SW 1271 (cell line): ENCODE measurements around the gene IGFBP2.

Source experiments
- DNase-seq, 2 experiments: peaks; one replicate each; lab custom pipeline; 2025; lab: John Stamatoyannopoulos, UW

IGFBP2 gene

DNA sequence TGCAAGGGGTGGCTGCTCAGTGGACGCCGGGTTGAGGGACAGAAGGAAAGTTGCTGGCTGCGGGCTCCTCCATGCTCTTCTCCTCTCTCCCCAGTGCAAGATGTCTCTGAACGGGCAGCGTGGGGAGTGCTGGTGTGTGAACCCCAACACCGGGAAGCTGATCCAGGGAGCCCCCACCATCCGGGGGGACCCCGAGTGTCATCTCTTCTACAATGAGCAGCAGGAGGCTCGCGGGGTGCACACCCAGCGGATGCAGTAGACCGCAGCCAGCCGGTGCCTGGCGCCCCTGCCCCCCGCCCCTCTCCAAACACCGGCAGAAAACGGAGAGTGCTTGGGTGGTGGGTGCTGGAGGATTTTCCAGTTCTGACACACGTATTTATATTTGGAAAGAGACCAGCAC, 30.6 kb downstream of the IGFBP2 start:
- DNase-seq: no peak

DNA sequence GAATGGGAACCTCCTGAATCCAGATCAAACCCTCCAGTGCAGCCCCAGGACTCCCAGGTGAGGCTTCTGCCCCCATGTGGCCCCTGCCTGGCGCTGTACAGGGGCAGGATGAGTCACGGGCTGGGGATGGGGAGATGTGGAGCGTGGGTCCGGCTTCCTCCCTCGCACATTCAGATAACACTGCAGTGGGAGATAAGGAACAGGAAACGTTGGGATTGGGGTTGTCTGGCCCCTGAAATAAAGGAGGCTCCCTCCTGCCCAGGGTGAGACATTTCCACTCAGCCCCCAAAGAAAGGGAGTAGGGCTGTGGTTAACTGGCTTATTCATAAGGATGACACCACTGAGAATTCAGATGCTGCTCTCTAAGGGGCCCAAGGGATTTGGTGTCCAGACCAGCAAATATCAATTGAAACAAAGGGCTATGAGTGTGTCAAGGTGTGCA, 31.4 kb downstream of the IGFBP2 start:
- no peak for DNase-seq

DNA sequence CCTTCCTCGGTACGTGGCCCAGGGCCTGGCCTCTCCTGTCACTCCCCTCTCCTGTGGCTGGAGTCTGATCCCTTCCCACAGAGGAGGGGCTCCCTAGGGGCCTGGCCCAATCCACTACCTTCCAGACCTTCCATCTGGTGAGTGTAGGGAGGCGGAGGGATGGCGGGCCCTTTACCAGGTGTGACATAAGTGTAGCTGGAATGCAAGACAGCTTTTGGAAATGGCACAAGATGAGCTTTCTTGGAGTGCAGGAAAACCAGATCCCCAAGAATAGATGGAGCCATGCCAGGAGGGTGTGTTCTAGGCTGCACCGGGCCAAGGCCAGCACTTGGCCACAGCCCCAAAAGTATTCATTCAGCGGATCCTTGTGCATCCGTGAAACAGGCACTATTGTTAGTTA, 32.0 kb downstream of the IGFBP2 start:
- DNase-seq: no peak

DNA sequence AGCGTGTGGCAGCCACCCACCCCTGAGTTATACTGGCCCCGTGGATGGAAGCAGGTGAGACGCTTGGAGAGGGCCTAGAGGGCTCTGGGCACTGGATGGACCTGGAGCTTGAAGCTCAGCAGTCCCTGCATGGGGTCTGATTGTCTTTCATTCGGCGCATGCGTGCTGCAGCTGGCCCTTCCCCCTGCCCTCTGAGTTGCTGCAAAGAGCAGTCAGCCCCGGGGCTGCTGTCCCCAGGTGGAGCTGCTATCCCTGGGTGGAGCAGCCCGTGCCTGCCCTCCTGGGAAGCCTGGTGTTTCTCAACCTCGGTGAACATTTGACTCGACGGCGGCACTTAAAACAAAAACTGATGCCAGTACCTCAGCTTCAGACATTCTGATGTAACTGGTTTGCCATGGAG, 32.5 kb downstream of the IGFBP2 start:
- no peak for DNase-seq

DNA sequence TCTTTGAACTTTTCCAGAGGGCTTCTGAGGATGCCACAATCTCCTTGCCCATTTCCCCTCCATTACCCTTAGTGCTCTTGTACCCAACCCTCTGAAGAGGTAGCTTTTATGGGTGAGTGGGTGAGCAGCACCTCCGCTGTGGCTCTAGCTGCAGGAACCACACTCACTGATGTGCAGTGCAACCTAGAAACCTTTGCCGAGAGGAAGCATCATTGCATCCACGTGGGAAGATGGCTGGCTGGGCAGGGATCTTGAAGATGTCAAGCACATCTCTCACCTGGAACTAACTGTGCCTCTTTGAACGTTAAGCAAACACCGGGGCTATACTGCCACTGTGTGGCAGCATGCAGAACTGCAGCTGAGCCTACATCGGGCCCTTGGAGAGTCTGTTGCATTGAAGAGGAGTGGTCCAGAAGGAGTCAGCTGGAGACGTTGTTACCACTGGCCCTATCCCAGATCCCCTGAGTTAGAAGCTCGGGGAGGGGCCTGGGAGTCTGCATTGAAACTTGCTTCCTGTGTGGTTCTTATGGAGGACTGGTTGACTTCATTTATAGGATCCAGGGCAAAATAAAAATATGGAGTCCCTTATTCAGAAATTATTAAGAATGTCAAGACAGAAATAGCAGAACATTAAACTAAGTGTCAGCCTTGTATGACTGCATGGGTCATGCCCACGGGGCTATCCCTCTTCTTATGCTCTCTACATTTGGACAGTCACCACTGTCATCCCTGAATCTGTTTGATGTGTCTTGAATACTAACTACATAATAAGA, 33.4 kb downstream of the IGFBP2 start:
- peak; percentile 36 to 49 for DNase-seq

DNA sequence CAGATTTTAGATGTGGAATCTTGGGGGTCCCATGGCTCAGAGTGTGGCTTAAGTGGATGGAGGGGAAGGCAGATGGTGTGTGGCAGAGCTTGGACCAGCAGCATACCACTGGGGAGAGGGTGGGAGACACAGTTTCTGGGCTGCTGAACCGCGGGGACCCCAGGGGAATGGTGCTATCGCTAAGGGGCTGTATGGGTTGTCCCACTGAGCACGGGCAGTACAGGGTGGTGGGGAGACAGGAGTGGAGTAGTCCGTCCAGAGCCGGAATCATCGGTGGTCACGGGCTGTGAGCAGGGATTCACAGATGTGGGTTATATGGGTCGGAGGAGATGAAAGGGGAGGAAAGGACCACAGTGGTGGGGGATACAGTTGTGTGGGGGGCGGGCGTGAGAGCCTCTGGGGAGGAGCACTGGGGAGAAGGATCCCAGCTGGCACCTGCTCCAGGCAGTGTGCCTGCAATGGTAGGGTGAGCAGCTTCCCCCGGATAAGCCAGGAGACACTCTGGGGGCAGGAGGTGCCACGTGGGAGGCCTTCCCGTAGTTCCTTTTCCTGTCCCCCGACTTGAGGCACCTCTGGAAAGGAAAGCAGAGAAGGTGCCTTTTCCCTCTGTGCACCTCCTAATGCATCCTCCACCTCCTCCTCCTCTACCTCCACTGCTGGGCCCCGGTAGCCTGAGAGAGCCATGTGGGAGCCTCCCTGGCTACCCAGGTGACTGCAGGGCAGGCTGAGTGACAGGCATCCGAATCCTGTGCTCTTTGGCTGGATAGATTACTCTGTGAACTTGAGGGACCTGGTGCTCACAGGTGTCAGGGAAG, 37.3 kb downstream of the IGFBP2 start:
- no peak for DNase-seq

DNA sequence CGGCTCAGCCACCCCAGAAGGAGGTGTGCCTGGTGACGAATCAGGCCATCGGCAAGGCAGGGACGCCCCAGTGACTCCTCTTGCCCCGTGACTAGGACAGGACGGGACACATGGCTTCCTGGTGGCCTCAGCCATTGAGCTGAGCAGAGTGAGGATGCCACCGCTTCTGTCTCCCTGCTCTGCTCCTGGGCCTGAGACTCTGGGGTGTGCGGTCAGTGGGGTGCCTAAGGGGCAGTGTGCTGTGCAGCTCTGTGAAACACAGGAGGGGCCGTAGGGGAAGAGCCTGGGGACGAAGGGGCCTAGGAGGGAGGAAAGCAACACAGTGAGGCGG, 37.8 kb downstream of the IGFBP2 start:
- no peak for DNase-seq

DNA sequence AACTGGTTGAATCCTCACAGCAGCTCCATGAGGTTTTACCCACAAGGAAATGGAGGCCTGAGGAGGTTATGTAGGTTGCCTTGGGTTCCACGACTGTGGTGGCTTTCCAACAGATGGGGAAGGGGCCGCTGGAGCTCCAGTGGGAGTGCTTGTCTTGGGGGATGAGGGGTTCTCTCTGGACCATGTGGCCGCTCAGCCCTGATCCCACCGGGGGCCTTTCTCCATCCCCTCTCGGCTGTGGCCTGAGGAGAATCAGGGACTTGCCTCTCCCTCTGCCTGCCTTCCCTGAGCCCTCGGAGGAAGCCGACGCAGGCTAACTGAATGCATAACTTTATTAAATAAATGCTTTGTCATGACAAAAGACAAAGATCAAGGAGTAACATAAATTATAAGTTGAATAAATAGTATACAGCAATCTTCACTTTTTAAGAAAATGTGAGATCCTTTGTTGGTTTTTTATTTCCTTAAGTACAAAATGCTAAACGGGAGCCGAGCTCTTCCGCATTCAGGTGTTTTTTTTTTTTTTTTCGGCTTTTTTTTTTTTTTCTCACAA, 38.6 kb downstream of the IGFBP2 start:
- DNase-seq: no peak

DNA sequence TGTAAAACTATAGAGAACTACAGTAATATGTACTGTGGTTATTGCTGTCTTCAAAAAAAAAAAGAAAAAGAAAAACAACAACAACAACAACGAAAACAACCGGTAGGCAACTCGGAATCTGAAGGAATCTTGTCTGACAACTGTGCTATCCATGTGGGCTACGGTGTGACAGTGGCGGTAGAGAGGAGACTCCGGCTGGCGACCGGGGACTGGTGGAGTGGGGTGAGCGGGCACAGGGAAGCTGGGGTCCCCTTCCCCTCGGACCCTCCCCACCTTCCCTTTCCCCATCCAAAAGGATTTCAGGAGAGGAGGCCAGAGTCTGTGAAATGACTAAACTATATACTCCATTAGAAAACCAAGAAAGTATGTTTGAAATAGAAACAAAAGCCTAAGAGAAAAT, 39.2 kb downstream of the IGFBP2 start:
- no peak for DNase-seq

DNA sequence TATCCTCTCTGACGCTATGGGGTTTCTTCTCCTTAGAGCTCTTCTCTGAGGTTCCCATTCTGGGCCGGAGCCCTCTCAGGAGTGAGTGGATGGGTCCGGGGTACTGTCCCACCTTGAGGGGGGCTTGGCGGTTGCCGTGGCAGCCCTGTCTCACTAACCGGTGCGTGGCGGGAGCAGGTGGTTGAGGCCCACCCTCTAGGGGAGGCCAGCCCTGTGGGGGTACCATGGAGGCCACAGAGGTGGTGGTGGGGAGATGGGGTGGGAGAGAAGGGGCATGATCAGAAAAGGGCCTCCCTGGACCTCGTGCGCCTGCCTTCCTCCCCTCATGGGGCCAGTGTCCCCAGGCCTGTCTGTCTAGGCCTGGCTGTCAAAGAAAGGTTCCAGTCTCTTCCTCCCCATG, 39.8 kb downstream of the IGFBP2 start:
- no peak for DNase-seq

DNA sequence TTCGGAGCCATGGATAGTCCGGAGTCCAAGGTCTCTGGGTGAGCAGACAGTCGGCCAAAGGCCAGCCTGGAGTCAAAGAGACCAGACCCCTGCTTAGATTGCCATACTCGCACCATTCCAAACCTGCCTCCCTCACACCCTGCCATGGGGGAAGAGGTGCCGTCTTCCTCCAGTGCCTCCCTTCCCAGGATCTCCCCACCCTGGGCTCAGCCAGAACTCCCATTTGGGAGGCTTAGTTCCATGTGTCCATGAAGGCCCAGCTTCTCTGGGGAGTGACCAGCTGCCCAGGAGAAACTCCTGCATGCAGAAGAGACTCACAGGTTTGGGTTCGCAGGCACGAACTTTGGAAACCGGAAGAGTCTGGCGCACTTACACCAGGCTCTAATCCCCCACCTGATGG, 40.4 kb downstream of the IGFBP2 start:
- DNase-seq: no peak

DNA sequence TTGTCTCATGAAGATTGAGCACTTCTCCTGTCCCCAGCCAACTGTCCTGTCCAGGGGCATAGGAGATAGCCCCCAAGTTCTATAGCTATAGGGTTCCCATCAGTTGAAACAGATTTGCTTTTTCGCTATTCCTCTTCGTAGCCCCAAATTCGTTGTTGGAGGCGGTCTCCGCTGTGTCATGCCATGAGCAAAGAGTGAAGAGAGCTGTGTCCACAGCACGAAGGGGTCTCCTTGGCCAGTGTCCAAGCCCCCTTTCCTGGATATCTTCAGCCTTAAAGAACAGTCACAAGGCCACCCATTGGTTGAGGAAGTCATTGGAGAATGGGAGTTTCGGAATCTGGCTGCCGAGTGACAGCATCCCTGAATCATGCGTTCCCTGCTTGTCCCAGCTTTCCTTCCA, 41.2 kb downstream of the IGFBP2 start:
- DNase-seq: no peak

DNA sequence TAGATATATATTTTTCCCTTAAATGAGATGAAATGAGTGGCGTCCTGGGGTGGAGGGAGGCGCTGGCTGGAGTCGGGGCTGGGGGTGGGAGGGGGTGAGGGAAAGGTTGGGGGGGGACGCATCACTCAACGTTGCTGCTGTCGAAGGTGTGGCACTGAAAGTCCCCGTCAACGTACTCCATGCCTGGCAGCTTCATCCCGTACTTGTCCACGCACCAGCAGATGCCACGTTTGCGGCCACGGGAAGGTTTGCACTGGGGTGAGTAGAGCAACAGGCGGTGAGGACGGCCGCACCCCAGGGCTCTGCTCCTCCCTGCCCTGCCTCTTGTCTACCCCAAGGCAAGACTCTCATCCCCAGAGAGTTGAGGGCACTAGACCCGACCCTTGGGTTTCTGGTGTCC, 43.4 kb downstream of the IGFBP2 start:
- no peak for DNase-seq

DNA sequence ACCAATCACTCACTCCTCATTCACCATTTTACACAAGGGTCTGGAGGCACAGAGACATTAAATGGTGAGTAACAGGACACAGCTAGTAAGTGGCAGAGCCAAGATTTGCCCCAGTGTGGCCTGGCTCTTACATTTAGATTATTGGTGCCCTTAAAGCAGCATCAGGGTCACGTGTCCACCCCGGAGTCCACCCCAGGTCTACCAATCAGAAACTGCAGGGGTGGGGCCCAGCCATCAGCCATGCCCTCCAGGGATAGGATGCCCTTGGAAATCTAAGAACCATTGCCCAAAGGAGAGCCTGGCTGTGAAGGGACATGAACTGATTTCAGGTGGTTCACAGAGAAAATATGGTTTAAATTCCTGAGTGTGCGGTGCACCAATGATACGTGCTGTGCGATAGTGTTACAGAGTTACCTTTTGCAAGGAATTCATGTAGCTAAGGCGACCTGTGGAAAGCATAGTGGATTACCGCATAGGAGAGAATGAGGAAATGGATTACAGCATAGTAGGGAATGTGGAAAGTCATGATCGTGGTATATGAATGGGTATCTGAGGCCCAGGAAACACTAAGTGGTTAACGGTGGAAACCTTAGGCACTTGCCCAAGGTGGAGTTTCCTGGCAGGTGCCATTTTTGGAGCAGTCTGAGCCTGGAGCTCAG, 44.3 kb downstream of the IGFBP2 start:
- DNase-seq: no peak

DNA sequence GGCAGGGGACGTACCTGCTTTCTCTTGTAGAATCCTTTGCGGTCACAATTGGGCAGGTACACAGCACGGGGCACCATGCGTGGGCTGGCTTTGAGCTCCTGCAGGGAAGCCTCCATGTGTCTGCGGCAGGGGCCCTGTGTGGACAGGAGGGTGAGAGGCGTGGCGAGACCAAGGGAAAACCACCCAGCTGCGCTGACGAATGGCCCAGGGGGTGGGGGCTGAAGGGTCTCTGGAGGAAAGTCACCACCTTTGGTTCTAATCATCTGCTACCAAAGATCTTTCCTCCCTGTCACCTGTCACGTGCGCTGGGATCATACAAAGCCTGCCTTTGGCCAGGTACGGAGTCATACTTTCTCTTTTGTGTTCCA, 44.9 kb downstream of the IGFBP2 start:
- DNase-seq: no peak

DNA sequence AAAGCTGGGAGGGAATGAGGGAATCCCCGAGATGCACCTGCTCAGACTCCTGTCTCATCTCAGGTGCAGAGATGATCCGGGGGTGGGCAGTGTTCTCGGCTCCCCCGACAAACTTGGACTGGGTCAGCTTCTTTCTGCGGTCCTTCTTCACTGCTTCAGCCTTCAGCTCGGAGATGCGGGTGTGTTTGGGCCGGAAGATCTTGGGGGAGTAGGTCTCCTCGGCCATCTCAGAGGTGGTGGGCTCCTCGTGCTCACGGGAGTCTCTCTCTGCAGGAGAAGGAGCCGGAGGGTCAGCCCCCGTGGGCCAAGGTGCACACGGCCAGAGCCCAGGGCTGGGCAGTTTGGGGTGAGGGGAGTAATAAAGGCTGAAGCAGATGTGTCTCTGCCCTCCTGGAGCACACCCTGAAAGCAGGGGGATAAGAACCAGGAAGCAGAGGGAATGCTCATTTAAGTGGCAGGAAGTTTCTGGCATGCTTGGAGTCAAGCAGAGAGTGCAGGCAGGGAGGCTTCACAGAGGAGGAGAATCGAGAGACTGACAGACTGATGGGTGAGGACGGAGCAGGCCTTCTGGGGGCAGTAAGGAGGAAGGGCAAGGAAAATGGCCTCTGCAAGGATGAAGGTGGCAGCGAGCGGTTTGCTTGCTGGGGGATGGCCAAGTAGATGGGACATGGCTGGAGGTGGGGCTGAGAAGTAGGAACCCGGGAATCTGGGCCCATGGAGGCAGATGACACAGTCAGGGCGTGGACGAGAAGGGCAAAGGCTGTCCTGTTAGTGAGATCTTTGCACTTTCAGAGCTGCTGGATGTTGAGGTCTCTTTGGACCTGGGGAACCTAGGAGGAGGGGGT, 45.8 kb downstream of the IGFBP2 start:
- DNase-seq: no peak

DNA sequence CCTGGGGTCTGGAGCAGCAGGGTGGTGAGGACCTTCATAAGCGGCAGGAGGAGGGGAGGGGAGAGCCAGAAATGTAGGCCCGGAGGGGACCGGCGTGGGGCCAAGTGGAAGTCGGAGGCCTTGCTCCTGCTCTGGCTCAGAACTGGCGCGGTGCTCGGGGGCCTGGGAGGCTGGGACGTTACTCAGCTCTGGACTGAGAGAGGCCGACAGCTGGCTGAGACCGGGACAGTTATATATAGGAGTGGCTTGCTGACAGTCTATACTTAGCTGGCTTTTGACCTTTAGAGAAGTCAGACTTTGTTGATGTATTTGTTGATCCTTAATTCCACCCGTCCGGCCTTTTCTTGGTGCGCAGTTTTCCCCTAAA, 46.4 kb downstream of the IGFBP2 start:
- DNase-seq: no peak

DNA sequence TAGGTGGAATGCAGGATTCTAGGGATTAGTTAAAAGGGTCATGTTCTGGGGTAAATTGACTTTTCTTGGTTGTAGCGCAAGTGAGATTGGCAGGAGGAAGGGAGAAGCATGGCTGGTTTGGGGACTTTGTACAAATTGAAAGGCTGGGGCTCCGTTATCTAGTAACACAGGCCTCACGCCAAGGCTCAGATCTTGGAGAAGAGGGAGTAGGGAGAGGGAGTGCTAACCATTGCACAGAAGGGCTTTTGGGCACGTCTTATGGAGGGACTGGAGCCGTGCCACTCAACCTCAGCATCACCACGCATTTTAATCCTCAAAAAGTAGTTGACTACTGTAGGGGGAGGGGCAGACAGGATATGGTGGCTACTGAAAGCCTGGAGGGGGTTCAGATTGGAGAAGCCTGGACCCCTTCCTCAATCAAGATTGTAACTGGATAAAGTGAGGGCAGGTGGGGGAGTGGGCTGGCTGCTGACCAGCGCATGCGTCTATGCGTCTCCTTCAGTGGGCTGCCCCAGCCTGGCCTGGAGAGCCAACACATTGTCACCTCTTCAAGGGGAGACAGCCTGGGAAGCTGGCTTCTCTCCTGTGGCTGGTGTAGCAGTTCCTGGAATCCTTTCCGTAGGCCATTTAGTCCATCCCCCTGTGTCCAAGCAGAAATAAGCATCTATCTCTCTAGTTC, 47.9 kb downstream of the IGFBP2 start:
- DNase-seq: no peak

DNA sequence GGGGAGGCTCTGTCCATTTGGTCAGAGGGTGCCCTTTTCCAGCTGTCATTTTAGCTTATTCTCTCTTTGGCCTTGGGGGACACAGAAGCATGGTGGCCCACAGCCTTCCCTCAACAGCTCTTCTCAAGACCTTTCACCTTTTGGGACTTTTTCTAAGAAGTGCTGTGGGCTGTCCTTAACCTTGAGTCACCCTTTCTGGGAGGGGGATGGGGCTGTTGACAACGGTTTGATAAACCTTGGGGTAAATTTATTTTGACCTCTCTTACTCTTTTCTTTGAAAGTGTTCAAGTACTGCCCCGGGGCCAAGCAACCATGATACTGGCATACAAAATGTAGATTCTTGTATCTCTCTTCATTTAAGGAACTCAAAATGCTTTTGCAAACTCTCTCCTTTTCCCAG, 48.5 kb downstream of the IGFBP2 start:
- DNase-seq: no peak

DNA sequence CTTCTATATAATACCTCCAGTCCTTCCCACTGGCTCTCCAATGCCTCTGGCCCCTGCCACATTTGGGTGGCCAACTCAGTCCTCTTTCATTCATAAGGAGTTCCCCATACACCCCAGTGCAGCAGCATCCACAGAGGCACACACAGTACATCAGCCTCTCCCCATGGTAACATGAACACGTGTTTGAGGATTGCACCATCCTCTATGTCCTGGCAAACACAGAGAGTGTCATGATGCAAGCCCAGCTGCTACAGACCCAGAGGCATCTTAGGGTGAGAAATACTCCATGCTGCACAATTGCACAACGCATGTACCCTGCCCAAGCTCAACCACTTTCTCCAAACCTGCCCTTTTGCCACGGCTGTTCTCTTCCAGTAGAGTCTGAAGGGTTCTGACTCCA, 50.6 kb downstream of the IGFBP2 start:
- no peak for DNase-seq

DNA sequence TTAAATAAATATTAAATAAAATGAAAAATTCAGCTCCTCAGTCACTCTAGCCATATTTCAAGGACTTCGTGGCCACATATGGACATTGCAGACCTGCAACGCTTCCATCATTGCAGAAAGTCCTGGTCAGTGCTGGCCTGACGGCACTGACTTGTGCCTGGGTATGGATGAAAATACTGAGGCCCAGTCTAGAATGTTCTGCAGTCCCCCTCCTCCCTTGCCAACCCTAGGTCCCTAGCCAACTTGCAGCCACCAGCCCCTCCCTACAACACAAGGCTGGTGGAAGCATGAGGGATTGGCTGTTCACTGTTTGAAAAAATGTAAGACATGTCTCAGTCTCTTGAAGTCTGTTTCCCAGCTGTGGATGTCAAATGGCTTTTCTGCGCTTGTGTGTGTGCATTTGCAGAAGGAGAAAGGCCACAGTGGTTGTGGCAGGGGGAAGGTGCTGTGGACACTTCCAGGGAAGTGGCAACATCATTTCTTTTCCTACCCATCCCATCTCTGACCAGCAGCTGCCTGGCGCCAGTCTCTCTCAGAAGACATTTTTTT, 52.2 kb downstream of the IGFBP2 start:
- DNase-seq: no peak
